Measurements from ENCODE around the gene PLCB1.

PLCB1 gene

DNA sequence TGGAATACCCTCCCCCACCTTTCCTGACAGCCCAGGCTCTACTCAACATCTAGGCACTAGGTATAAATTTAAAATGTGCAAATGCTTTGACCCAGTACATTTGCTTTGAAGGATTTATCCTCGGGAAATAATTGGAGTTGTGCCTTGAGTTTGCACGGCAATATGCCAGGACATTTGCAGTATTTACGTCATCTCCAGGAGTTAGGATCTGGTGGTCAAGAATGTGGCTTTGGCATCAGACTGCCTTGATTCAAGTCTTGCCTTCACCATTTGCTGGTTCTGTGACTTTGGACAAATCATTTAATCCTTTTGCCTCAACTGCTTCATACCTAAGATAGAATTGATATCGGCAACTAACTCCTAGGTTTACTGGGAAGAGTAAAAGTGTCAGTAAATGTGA is 169.6 kb downstream of the PLCB1 start:
- DNase-seq (ENCODE audit: low read depth): peak; percentile 22
- no peak overlapping the region for H3K4me3 ChIP-seq (replicated peaks; ENCODE audit: low read depth, low read length)

DNA sequence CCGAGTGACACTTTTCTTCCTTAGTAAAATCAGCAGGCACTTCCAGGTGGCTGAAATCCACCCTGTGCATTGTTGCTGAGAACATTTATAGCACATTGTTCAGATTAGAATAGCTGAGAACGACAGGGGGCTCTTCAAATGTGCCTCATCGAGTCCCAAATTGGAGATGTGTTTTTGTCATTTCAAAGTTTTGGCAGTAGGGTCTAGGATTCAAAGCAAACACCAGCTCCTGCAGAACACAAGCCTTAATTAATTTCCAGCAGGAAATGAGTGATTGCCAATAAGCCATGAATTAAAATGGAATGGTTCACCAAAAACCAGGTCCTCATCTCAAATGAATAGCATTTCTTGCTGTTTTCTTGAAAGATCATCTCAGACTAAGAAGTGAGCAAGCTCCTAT is 171.6 kb downstream of the PLCB1 start:
- TF ChIP-seq, protein P1, sequence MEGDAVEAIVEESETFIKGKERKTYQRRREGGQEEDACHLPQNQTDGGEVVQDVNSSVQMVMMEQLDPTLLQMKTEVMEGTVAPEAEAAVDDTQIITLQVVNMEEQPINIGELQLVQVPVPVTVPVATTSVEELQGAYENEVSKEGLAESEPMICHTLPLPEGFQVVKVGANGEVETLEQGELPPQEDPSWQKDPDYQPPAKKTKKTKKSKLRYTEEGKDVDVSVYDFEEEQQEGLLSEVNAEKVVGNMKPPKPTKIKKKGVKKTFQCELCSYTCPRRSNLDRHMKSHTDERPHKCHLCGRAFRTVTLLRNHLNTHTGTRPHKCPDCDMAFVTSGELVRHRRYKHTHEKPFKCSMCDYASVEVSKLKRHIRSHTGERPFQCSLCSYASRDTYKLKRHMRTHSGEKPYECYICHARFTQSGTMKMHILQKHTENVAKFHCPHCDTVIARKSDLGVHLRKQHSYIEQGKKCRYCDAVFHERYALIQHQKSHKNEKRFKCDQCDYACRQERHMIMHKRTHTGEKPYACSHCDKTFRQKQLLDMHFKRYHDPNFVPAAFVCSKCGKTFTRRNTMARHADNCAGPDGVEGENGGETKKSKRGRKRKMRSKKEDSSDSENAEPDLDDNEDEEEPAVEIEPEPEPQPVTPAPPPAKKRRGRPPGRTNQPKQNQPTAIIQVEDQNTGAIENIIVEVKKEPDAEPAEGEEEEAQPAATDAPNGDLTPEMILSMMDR (IDR thresholded peaks at IDR 0.05; ENCODE audit: low read length, missing control alignments): no peak
- no peak overlapping the region for H3K4me3 ChIP-seq (replicated peaks; ENCODE audit: low read depth, low read length)
- DNase-seq (ENCODE audit: low read depth): no peak

More for the DNA sequence above, 169.6 kb downstream of the PLCB1 start:
- TF ChIP-seq, protein P1 (IDR thresholded peaks at IDR 0.05; ENCODE audit: low read length, missing control alignments): no peak

DNA sequence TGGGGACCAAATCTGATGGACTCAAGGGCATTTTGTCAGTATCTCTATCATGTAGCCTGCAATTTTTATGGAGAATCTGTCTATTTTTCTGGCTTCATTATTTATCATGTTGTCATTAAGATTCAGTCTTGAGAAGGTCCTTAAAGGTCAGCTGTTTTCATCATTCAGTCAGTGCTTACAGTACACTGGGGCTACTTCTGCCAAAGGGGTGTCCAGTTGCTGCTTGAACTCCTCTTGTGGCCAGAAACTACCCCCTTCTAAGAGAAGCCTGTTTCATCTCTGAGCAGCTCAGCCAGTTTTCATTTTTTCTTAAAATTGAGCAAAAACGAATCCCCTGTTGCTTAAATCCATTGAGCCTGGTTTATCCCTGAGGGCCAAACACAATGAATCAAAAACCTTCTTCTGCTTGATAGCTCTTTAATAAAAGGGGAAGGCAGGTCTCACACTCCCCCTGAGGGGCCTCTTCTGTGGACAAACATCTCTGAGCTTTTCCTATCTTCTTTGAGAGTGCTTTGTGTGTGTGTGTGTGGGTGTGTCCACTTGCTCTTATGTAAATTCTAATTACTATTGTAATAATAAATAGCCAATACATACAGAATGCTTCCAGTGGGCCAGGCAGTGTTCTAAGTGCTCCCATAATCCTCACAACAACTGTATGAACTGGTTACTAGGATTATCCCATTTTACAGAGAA is 172.2 kb downstream of the PLCB1 start:
- no peak for DNase-seq (ENCODE audit: low read depth)

DNA sequence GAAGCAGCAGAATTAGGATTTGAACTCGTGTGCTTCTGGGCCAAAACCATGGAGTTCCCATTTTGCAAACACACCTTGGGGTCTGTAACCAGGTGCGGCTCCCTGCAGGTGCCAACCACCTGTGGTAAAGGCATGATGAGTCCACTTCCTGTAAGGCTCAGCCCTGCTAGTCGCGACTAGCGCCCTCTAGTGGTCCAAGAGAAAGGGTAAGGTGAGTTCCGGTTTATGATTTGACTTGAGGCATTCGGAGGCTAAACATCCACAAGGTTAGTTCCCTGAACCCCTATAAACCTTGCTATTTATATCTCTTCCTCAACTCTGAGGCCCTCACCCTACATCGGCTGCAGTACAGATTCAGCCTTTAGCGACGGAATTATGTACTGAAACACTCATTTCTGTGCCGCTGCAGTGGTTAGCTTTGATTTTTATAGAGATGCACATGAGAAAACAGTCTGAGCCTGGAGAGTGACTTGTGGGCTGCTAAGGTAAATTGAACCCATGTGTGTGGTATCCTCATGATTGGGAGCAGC is 173.4 kb downstream of the PLCB1 start:
- H3K4me3 ChIP-seq (replicated peaks; ENCODE audit: low read depth, low read length): no peak overlapping the region
- TF ChIP-seq, protein P1 (IDR thresholded peaks at IDR 0.05; ENCODE audit: low read length, missing control alignments): peak; percentile 67
- peak; percentile 45 for DNase-seq (ENCODE audit: low read depth)

More for the DNA sequence above, 172.2 kb downstream of the PLCB1 start:
- TF ChIP-seq, protein P1 (IDR thresholded peaks at IDR 0.05; ENCODE audit: low read length, missing control alignments): no peak
- H3K4me3 ChIP-seq (replicated peaks; ENCODE audit: low read depth, low read length): no peak overlapping the region

DNA sequence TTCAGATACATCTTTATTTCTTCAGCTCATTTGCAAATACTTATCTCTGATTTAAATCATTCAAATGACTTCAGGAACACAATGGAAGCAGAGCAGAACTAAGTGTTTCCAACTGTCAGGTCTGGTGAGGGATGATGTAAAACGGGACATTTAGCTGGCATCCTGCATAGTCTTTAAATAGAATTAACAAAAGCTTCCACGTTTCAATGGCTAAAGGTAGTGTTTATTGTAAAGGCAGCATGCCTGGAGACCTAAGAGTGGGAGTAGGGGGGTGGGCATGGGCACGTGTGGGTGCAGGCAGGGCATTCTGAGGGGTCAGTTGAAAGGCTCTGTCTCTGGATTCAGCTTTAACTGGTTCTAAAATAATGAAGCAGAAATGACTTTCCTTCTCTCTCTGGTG is 174.9 kb downstream of the PLCB1 start:
- TF ChIP-seq, protein P1 (IDR thresholded peaks at IDR 0.05; ENCODE audit: low read length, missing control alignments): no peak
- H3K4me3 ChIP-seq (replicated peaks; ENCODE audit: low read depth, low read length): no peak overlapping the region
- no peak for DNase-seq (ENCODE audit: low read depth)

DNA sequence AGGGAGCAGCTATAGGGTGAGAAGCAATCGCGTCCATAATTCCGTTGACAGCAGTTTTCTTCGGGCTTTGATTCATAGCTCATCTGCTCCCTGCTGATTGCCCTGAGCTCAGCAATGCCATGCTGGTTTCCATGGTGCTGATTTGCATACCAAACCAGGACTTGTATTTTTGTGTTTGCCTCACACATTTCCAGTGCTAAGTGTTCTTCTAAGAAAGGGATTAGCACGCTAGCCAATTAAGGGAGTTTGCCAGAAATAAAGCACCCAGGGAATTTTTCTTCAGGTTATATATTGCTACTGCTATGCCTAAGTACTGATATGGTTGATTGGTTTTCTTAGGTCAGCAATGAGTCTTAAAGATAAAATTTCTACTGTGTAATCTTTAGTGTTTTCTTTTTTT is 177.6 kb downstream of the PLCB1 start:
- TF ChIP-seq, protein P1 (IDR thresholded peaks at IDR 0.05; ENCODE audit: low read length, missing control alignments): no peak
- peak; percentile 24 for DNase-seq (ENCODE audit: low read depth)
- H3K4me3 ChIP-seq (replicated peaks; ENCODE audit: low read depth, low read length): no peak overlapping the region

DNA sequence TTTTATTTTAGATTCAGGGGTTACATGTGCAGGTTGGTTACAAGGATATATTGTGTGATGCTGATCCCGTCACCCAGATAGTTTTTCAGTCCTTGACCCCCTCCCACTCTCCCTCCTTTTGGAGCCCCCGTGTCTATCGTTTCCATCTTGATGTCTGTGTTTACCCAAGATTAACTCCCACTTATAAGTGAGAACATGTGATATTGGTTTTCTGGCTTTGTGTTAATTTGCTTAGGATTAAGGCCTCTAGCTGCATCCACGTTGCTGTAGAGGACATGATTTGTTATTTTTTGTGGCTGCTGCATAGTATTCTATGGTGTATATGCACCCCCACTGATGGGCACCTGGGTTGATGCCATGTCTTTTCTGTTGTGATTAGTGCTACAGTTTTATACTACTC is 178.6 kb downstream of the PLCB1 start:
- no peak for DNase-seq (ENCODE audit: low read depth)
- no peak overlapping the region for H3K4me3 ChIP-seq (replicated peaks; ENCODE audit: low read depth, low read length)
- TF ChIP-seq, protein P1 (IDR thresholded peaks at IDR 0.05; ENCODE audit: low read length, missing control alignments): no peak

Data from fibroblast of pulmonary artery (primary cell).